Peyer's patch (tissue), 4 donors: ENCODE measurements around the gene TRIM54.

ENCODE experiments used
- CTCF ChIP-seq, 6 experiments: fragments of 450-650 bp in 4 of 6; fragments of 200-600 bp in 2 of 6; sonication (generic) in 1 of 6; IDR thresholded peaks; one replicate each; pipeline ENCODE4 v1.5.1; 2017 to 2019; ENCODE audit warnings: antibody characterized with exemption in 6 of 6, mild to moderate bottlenecking in 3 of 6, moderate library complexity in 1 of 6
- POLR2A ChIP-seq, 2 donors: fragments of 450-650 bp; IDR thresholded peaks; one replicate each; pipeline ENCODE4 v1.5.1; 2017; ENCODE audit warnings: antibody characterized with exemption in 2 of 2, mild to moderate bottlenecking in 2 of 2, moderate library complexity in 2 of 2

GRCh38 chr2:27249159-27249890 is 32.9 kb upstream of the TRIM54 start:
- TF ChIP-seq POLR2A (IDR thresholded peaks at IDR 0.05): no peak
- no peak for TF ChIP-seq CTCF (IDR thresholded peaks at IDR 0.05)
